GM12878 (cell line): Measurements from ENCODE around the gene C1S. TPM values are rescaled to one million over a fixed set of nuclear protein-coding genes. Genes with fewer than 3 reads are reported as not detected.

Experiments
- ATAC-seq: fragments of 200-7000 bp; cut with Tn5 transposase; 3 replicates; pipeline ENCODE4 v1.9.1; 2020; ENCODE audit warnings: mild to moderate bottlenecking, moderate library complexity
- BruUV-seq: library from RNA; stranded (reverse); fragments of 400-500 nt; replicated peaks from 2 replicates; lab custom pipeline; 2021; lab: Mats Ljungman, UMichigan
- CTCF ChIA-PET: fragments of 300-600 bp; sonication (Branson Sonifier 250); formaldehyde crosslinking; extraction: SDS; loops from one replicate; lab custom pipeline; 2021; ENCODE audit warnings: inconsistent platforms; lab: Yijun Ruan, JAX
- POLR2A ChIA-PET: fragments of 350-600 bp; formaldehyde crosslinking; extraction: SDS; loops from one replicate; lab custom pipeline; 2021; ENCODE audit warnings: inconsistent platforms; lab: Charles Lee
- RAD21 ChIA-PET: fragments of 300-600 bp; sonication (Branson Sonifier 250); formaldehyde crosslinking; loops from one replicate; lab custom pipeline; 2023; ENCODE audit warnings: antibody characterized with exemption; ENCODE audit not compliant: unreplicated experiment; lab: Charles Lee
- SMC1A ChIA-PET: fragments of 300-600 bp; sonication (Branson Sonifier 250); formaldehyde crosslinking; loops from one replicate; lab custom pipeline; 2023; ENCODE audit not compliant: unreplicated experiment, uncharacterized antibody; lab: Charles Lee
- DNase-seq: peaks from one replicate; pipeline ENCODE4 v3.0.0-alpha.2; 2011; ENCODE audit warnings: low read depth, low spot score
- FAIRE-seq: peaks from 3 replicates; lab custom pipeline; 2011; peaks lifted over from hg19 to GRCh38; lab: Jason Lieb, UNC
- H2AFZ ChIP-seq: 2 replicates; pipeline ENCODE4 v1.6.0; 2011; ENCODE audit warnings: low read depth, low read length, control low read depth; ENCODE audit not compliant: control insufficient read depth
- H3K27ac ChIP-seq: 2 replicates; pipeline ENCODE4 v1.5.1; 2011; ENCODE audit warnings: control low read depth; ENCODE audit not compliant: control insufficient read depth, insufficient read depth
- H3K27me3 ChIP-seq, 2 experiments: replicated peaks in 1 of 2; 2 replicates each; pipeline versions ENCODE4 v1.6.0 to v1.6.1; 2011; ENCODE audit warnings: low read length in 1 of 2; ENCODE audit not compliant: control insufficient read depth in 2 of 2, insufficient read depth in 2 of 2
- H3K36me3 ChIP-seq, 2 experiments: 2 replicates each; pipeline ENCODE4 v1.5.1; 2011; ENCODE audit warnings: low read length in 1 of 2; ENCODE audit not compliant: control insufficient read depth in 2 of 2, insufficient read depth in 2 of 2
- H3K4me1 ChIP-seq: 2 replicates; pipeline ENCODE4 v1.6.1; 2011; ENCODE audit warnings: mild to moderate bottlenecking, low read length, moderate library complexity, mixed read lengths; ENCODE audit not compliant: control insufficient read depth, insufficient read depth
- H3K4me2 ChIP-seq: 2 replicates; pipeline ENCODE4 v1.6.0; 2011; ENCODE audit warnings: control low read depth; ENCODE audit not compliant: control insufficient read depth, insufficient read depth
- H3K4me3 ChIP-seq: fragments of 200-600 bp; sonication (generic); 2 replicates; pipeline ENCODE4 v1.5.1; 2016
- H3K79me2 ChIP-seq: 2 replicates; pipeline ENCODE4 v1.6.0; 2011; ENCODE audit warnings: low read length; ENCODE audit not compliant: control insufficient read depth, insufficient read depth
- H3K9ac ChIP-seq: 2 replicates; pipeline ENCODE4 v1.8.0; 2011; ENCODE audit warnings: low read length, control low read depth, mixed read lengths; ENCODE audit not compliant: control insufficient read depth, insufficient read depth
- H3K9me3 ChIP-seq: replicated peaks from 3 replicates; pipeline ENCODE4 v1.5.1; 2011; ENCODE audit warnings: mild to moderate bottlenecking, low read length; ENCODE audit not compliant: control insufficient read depth, insufficient read depth
- H4K20me1 ChIP-seq: 2 replicates; pipeline ENCODE4 v1.6.0; 2011; ENCODE audit not compliant: control insufficient read depth, insufficient read depth
- ATF7 ChIP-seq: fragments of 450-650 bp; IDR thresholded peaks from 2 replicates; pipeline ENCODE4 v1.6.1; 2016; ENCODE audit warnings: low read depth, mild to moderate bottlenecking
- HDAC2 ChIP-seq: fragments of 200-600 bp; sonication (generic); IDR thresholded peaks from 2 replicates; pipeline ENCODE4 v1.6.1; 2017
- MTA3 ChIP-seq: IDR thresholded peaks from 2 replicates; pipeline ENCODE4 v1.6.1; 2012; ENCODE audit warnings: low read length, inconsistent platforms, borderline replicate concordance
- PAX8 ChIP-seq: fragments of 450-650 bp; IDR thresholded peaks from 2 replicates; pipeline ENCODE4 v1.6.1; 2017; ENCODE audit warnings: mild to moderate bottlenecking, moderate library complexity
- WGBS: methylation state at CpG from one replicate; pipeline ENCODE4 v1.1.6; 2016; ENCODE audit warnings: low lambda C conversion rate; ENCODE audit not compliant: insufficient replicate concordance, insufficient coverage; ENCODE audit errors: missing lambda C conversion rate; 5-methylcytosine and 5-hydroxymethylcytosine counted together
- in situ Hi-C: fragments of 300-500 bp; cut with MboI; formaldehyde crosslinking; loops from 9 replicates; pipeline ENCODE4 v1.14.3; 2018; ENCODE audit warnings: mixed read lengths
- intact Hi-C: fragments of 100-400 bp; cut with micrococcal nuclease; formaldehyde crosslinking; loops from one replicate; pipeline ENCODE4 v1.14.2; 2022; ENCODE audit not compliant: unreplicated experiment
- polyA plus RNA-seq, 11 experiments: library from polyadenylated mRNA; depleted of rRNA in 4 of 11; unstranded in 6 of 11; stranded (reverse) in 5 of 11; fragments of >200 nt; fragmentation: Nextera tagmentation in 4 of 11; fragmentation: Illumina TruSeq in 1 of 11; extraction: Ambion mirVana in 4 of 11; extraction: Trizol in 1 of 11; gene quantifications; 1 replicate in 1 of 11; 2 replicates in 10 of 11; pipeline versions ENCODE4 v1.2.1 to v1.2.3, GENCODE V29; 2011 to 2016; ENCODE audit warnings: inconsistent platforms in 2 of 11, missing spikeins in 2 of 11, low read depth in 1 of 11
- total RNA-seq, 4 experiments: library from RNA; depleted of rRNA in 3 of 4; stranded (reverse); fragments of >200 nt in 3 of 4; fragmentation: Illumina TruSeq in 1 of 4; extraction: Trizol in 1 of 4; gene quantifications; 2 replicates each; pipeline versions ENCODE4 v1.2.1 to v1.2.3, GENCODE V29; 2013 to 2021
- TF ChIP-seq, protein P1 (sequence below): fragments of 450-650 bp; IDR thresholded peaks from 2 replicates; pipeline ENCODE4 v1.6.1; 2018; ENCODE audit warnings: mild to moderate bottlenecking, low read depth, moderate library complexity; ENCODE audit not compliant: partially characterized antibody
- TF ChIP-seq, protein P2 (sequence below): fragments of 450-650 bp; formaldehyde crosslinking; IDR thresholded peaks from 2 replicates; pipeline ENCODE4 v1.4.0; 2020; ENCODE audit warnings: mild to moderate bottlenecking, moderate library complexity

The C1S gene
- total and polyA plus RNA-seq, 10 of the 15 experiments (the other 5 are each of a cell fraction or from before 2014, with no cell fraction given), result 0.10 to 1.4 (median 0.42) TPM

DNA sequence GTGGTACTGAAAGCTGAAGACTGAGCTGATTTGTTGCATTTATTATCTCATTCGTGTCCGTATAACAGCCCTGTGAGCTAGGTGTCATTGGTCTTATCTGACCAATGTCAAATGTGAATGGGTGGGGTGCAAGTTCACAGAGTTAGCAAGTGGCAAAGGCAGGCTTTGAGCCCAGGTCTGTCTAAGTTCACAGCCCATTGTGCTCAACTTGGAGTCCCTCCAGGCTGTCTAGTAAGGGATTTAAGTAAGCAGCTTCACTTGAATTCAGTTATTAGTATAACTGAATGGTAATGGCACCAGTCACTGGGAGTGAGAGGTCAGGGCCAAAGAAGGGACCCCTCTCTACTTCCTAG is 8.5 kb downstream of the C1S start (continued):
- TF ChIP-seq, protein P1, sequence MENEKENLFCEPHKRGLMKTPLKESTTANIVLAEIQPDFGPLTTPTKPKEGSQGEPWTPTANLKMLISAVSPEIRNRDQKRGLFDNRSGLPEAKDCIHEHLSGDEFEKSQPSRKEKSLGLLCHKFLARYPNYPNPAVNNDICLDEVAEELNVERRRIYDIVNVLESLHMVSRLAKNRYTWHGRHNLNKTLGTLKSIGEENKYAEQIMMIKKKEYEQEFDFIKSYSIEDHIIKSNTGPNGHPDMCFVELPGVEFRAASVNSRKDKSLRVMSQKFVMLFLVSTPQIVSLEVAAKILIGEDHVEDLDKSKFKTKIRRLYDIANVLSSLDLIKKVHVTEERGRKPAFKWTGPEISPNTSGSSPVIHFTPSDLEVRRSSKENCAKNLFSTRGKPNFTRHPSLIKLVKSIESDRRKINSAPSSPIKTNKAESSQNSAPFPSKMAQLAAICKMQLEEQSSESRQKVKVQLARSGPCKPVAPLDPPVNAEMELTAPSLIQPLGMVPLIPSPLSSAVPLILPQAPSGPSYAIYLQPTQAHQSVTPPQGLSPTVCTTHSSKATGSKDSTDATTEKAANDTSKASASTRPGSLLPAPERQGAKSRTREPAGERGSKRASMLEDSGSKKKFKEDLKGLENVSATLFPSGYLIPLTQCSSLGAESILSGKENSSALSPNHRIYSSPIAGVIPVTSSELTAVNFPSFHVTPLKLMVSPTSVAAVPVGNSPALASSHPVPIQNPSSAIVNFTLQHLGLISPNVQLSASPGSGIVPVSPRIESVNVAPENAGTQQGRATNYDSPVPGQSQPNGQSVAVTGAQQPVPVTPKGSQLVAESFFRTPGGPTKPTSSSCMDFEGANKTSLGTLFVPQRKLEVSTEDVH, result no peak
- no peak for TF ChIP-seq ATF7
- TF ChIP-seq PAX8, result no peak

DNA sequence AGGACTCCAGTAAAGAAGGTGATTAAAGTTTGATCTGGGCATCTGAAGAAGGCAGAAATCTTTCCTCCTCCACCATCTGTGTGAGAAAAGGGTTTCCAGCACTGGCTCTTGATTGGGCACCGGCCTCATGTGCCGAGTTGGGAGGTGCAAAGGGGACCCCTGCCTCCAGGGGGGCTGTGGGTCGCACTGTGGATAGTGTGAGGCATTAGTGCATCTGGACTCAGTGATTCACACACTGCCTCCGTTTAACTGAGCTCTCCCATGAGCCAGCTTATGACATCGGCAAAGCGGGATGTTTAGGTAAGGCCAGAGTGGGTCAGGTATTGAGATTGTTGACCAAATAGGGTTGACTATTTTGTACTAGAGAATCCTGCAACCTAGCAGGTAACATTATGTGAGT is 8.9 kb downstream of the C1S start:
- peaks cover 0 to 3% of the 10 kb centered on the region in 2 experiments; a peak in 2 of 4 replicates for H3K27me3 ChIP-seq
- H2AFZ ChIP-seq, result no peak overlapping the region
- H3K9ac ChIP-seq, result no peak overlapping the region
- ChIA-PET RAD21 (no interaction called here), CTCF (no interaction called here), SMC1A (interaction anchor here (1.3 kb wide), 1 partner anchor 13 kb away, joined by 4 read pairs; no protein-coding TSS in a partner anchor), POLR2A (no interaction called here)
- 47% methylated on average over 6 of the region's 6 CpGs for WGBS
- DNase-seq (no peak), ATAC-seq (no peak), FAIRE-seq (no peak)
- no peaks in the 10 kb centered on the region for H3K9me3 ChIP-seq
- no peak overlapping the region for H3K4me3 ChIP-seq
- TF ChIP-seq HDAC2 (no peak), MTA3 (no peak)
- TF ChIP-seq, protein P2, sequence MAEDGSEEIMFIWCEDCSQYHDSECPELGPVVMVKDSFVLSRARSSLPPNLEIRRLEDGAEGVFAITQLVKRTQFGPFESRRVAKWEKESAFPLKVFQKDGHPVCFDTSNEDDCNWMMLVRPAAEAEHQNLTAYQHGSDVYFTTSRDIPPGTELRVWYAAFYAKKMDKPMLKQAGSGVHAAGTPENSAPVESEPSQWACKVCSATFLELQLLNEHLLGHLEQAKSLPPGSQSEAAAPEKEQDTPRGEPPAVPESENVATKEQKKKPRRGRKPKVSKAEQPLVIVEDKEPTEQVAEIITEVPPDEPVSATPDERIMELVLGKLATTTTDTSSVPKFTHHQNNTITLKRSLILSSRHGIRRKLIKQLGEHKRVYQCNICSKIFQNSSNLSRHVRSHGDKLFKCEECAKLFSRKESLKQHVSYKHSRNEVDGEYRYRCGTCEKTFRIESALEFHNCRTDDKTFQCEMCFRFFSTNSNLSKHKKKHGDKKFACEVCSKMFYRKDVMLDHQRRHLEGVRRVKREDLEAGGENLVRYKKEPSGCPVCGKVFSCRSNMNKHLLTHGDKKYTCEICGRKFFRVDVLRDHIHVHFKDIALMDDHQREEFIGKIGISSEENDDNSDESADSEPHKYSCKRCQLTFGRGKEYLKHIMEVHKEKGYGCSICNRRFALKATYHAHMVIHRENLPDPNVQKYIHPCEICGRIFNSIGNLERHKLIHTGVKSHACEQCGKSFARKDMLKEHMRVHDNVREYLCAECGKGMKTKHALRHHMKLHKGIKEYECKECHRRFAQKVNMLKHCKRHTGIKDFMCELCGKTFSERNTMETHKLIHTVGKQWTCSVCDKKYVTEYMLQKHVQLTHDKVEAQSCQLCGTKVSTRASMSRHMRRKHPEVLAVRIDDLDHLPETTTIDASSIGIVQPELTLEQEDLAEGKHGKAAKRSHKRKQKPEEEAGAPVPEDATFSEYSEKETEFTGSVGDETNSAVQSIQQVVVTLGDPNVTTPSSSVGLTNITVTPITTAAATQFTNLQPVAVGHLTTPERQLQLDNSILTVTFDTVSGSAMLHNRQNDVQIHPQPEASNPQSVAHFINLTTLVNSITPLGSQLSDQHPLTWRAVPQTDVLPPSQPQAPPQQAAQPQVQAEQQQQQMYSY (CRISPR knock-in tag), result no peak
- in situ Hi-C loops, result no loop called here
- H3K79me2 ChIP-seq, result no peaks in the 10 kb centered on the region
- H3K36me3 ChIP-seq, result no peaks in the 10 kb centered on the region
- H3K27ac ChIP-seq, result no peak overlapping the region
- no TSS peak for BruUV-seq
- H3K4me2 ChIP-seq, result no peak overlapping the region
- no peaks in the 10 kb centered on the region; the same call in 1 of the 2 replicates for H4K20me1 ChIP-seq
- no peaks in the 10 kb centered on the region for H3K4me1 ChIP-seq
- intact Hi-C loops, result no loop called here
